Measurements from ENCODE around the gene QSER1.
"Not testable (repeated sequence)": the region's sequence is repeated elsewhere in the genome, so short reads cannot be mapped to it uniquely, and the experiment has no call there.

Gene QSER1

GRCh38 chr11:32881286-32881685 is 11.3 kb upstream of the QSER1 start:
- no peak overlapping the region for H3K27ac ChIP-seq
- TF ChIP-seq CTCF (conservative IDR thresholded peaks at IDR 0.05; ENCODE audit: low read depth) = no peak
- ChIA-PET POLR2A (ENCODE audit: low non-redundant PET) (no interaction called here), CTCF (interaction anchor here (0.8 kb wide), 1 partner anchor 11 kb away, joined by 3 read pairs; the partner anchor contains the start of gene QSER1)
- DNase-seq (ENCODE audit: low spot score) = no peak

GRCh38 chr11:32883421-32883820 is 9.2 kb upstream of the QSER1 start:
- CTCF ChIA-PET = interaction anchor here (0.8 kb wide), 1 partner anchor 390 kb away, joined by 3 read pairs; no protein-coding TSS in a partner anchor
- TF ChIP-seq CTCF (conservative IDR thresholded peaks at IDR 0.05; ENCODE audit: low read depth) = no peak

GRCh38 chr11:32884023-32884422 is 8.6 kb upstream of the QSER1 start:
- TF ChIP-seq CTCF (conservative IDR thresholded peaks at IDR 0.05; ENCODE audit: low read depth) = no peak
- ChIA-PET POLR2A (ENCODE audit: low non-redundant PET) (no interaction called here), CTCF (interaction anchor here (0.6 to 0.7 kb wide), 2 partner anchors 9 to 11 kb away, joined by 3 to 4 read pairs; no protein-coding TSS in a partner anchor)
- H3K27ac ChIP-seq = no peak overlapping the region
- DNase-seq (ENCODE audit: low spot score) = no peak

More at GRCh38 chr11:32883421-32883820, 9.2 kb upstream of the QSER1 start:
- no peak for DNase-seq (ENCODE audit: low spot score)
- POLR2A ChIA-PET (ENCODE audit: low non-redundant PET) = no interaction called here
- no peak overlapping the region for H3K27ac ChIP-seq

GRCh38 chr11:32884770-32885384 is 7.7 kb upstream of the QSER1 start:
- POLR2A ChIA-PET (ENCODE audit: low non-redundant PET) = no interaction called here
- CTCF ChIA-PET = interaction anchor here (0.6 to 0.8 kb wide), 3 partner anchors 10 to 154 kb away, joined by 3 to 7 read pairs (median 6); no protein-coding TSS in a partner anchor
- peak; percentile 51 for TF ChIP-seq CTCF (conservative IDR thresholded peaks at IDR 0.05; ENCODE audit: low read depth)
- H3K27ac ChIP-seq = no peak overlapping the region
- no peak for DNase-seq (ENCODE audit: low spot score)

- no peak for TF ChIP-seq CTCF (conservative IDR thresholded peaks at IDR 0.05; ENCODE audit: low read depth)
- ChIA-PET POLR2A (ENCODE audit: low non-redundant PET) (interaction anchor here (0.6 kb wide), 1 partner anchor 9 kb away, joined by 7 read pairs; no protein-coding TSS in a partner anchor), CTCF (interaction anchor here (0.6 to 0.8 kb wide), 2 partner anchors 79 to 153 kb away, joined by 6 to 7 read pairs; no protein-coding TSS in a partner anchor)
- no peak for DNase-seq (ENCODE audit: low spot score)
- no peak overlapping the region for H3K27ac ChIP-seq
Measured at GRCh38 chr11:32885556-32885955, 7.1 kb upstream of the QSER1 start.

GRCh38 chr11:32886180-32886579 is 6.4 kb upstream of the QSER1 start:
- ChIA-PET CTCF (no interaction called here), POLR2A (ENCODE audit: low non-redundant PET) (no interaction called here)
- no peak for TF ChIP-seq CTCF (conservative IDR thresholded peaks at IDR 0.05; ENCODE audit: low read depth)
- H3K27ac ChIP-seq = no peak overlapping the region
- DNase-seq (ENCODE audit: low spot score) = no peak

- CTCF ChIA-PET = interaction anchor here (0.6 kb wide), 1 partner anchor 261 kb away, joined by 3 read pairs; no protein-coding TSS in a partner anchor
- DNase-seq (ENCODE audit: low spot score); H3K27ac ChIP-seq; POLR2A ChIA-PET (ENCODE audit: low non-redundant PET): not testable (repeated sequence)
Measured at GRCh38 chr11:32887707-32888383, 4.8 kb upstream of the QSER1 start.

- DNase-seq (ENCODE audit: low spot score); CTCF ChIA-PET; H3K27ac ChIP-seq; POLR2A ChIA-PET (ENCODE audit: low non-redundant PET): not testable (repeated sequence)
Measured at GRCh38 chr11:32888384-32888710, 4.3 kb upstream of the QSER1 start.

Data from RWPE1 (cell line).